Endodermal cell (in vitro differentiated cells): ENCODE measurements around the gene LRTM2. TPM values are rescaled to one million over a fixed set of nuclear protein-coding genes. Genes with fewer than 3 reads are reported as not detected.

ENCODE experiments used
- DNase-seq: peaks from one replicate; pipeline ENCODE4 v3.0.0-alpha.2; 2017
- H3K27ac ChIP-seq: 2 replicates; pipeline ENCODE4 v1.5.1; 2013; ENCODE audit warnings: mild to moderate bottlenecking, low read depth, low read length, moderate library complexity
- H3K27me3 ChIP-seq: 2 replicates; pipeline ENCODE4 v1.6.1; 2013; ENCODE audit warnings: mild to moderate bottlenecking, low read length, moderate library complexity; ENCODE audit not compliant: insufficient read depth, control insufficient read depth, poor library complexity, severe bottlenecking
- H3K36me3 ChIP-seq: 2 replicates; pipeline ENCODE4 v1.7.0; 2013; ENCODE audit warnings: mild to moderate bottlenecking, low read length, moderate library complexity; ENCODE audit not compliant: control insufficient read depth, insufficient read depth
- H3K4me1 ChIP-seq: one replicate; pipeline ENCODE4 v1.7.0; 2013; ENCODE audit warnings: low read length; ENCODE audit not compliant: control insufficient read depth, insufficient read depth
- H3K4me3 ChIP-seq: 2 replicates; pipeline ENCODE4 v1.5.1; 2013; ENCODE audit warnings: mild to moderate bottlenecking, low read length, moderate library complexity
- H3K9ac ChIP-seq: 2 replicates; pipeline ENCODE4 v1.6.1; 2013; ENCODE audit warnings: mild to moderate bottlenecking, low read length, moderate library complexity; ENCODE audit not compliant: poor library complexity, severe bottlenecking; ENCODE audit errors: extremely low read depth
- H3K9me3 ChIP-seq: 2 replicates; pipeline ENCODE4 v1.6.1; 2013; ENCODE audit warnings: mild to moderate bottlenecking, low read length, moderate library complexity; ENCODE audit not compliant: control insufficient read depth
- H3K27ac Mint-ChIP-seq: 2 replicates; pipeline ENCODE4 v1.8.0; 2020; ENCODE audit warnings: mixed read lengths
- H3K27me3 Mint-ChIP-seq: 2 replicates; pipeline ENCODE4 v1.8.0; 2021; ENCODE audit warnings: mild to moderate bottlenecking, mixed read lengths; ENCODE audit not compliant: insufficient read depth
- H3K36me3 Mint-ChIP-seq: 2 replicates; pipeline ENCODE4 v1.8.0; 2020; ENCODE audit warnings: low read depth, mixed read lengths
- H3K4me1 Mint-ChIP-seq: 2 replicates; pipeline ENCODE4 v1.8.0; 2020; ENCODE audit warnings: mixed read lengths
- H3K4me3 Mint-ChIP-seq: 2 replicates; pipeline ENCODE4 v1.8.0; 2020; ENCODE audit warnings: mild to moderate bottlenecking, moderate library complexity, mixed read lengths
- H3K9me3 Mint-ChIP-seq: 2 replicates; pipeline ENCODE4 v1.8.0; 2020; ENCODE audit warnings: mild to moderate bottlenecking, mixed read lengths
- CTCF ChIP-seq: fragments of 200-600 bp; sonication (generic); conservative IDR thresholded peaks from 2 replicates; pipeline ENCODE4 v1.5.0; 2021; ENCODE audit warnings: antibody characterized with exemption, mild to moderate bottlenecking
- WGBS, 2 experiments: methylation state at CpG; one replicate each; pipeline versions ENCODE4 v1.1.5 to v1.1.7; 2013; ENCODE audit warnings: missing lambda C conversion rate in 2 of 2, mixed read lengths in 1 of 2; ENCODE audit not compliant: insufficient coverage in 1 of 2, insufficient read length in 1 of 2; 5-methylcytosine and 5-hydroxymethylcytosine counted together
- total RNA-seq, 2 donors: library from RNA; stranded (reverse); fragmentation: NEBNext Ultra II Directional in 1 of 2; extraction: Animal tissue kit (Norgen Biotek cat#: 25700) in 1 of 2; gene quantifications; 2 replicates in 1 of 2; 3 replicates in 1 of 2; pipeline ENCODE4 v1.2.1, GENCODE V29; 2021

The LRTM2 gene
- total RNA-seq, 2 donors from 2014 or later: 0.40 TPM

DNA sequence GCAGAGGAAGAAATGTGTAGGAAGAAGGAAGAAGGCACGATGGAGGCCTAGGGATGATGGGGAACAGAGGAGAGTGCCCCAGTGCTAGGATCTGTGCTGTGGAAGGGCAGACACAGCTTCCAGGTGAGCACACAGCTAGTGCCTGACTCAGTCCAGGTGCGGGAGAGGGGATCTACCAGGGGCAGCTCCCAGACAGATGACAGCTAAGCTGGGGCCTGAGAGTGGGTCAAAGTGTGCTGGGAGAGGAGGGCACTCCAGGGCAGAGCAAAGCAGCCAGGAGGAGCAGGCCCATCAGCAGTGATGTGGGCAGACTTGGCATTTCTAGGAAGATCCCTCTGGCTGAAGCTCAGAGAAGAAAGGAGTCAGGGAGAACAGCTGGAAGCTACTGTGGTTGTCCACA is 36.7 kb downstream of the LRTM2 start:
- peaks cover 2% of the 10 kb centered on the region for H3K27me3 Mint-ChIP-seq
- no peak overlapping the region for H3K27ac Mint-ChIP-seq
- no peak overlapping the region for H3K9ac ChIP-seq
- WGBS, 2 experiments: 69 to 71% methylated on average over 2 of the region's 2 CpGs
- no peaks in the 10 kb centered on the region for H3K9me3 Mint-ChIP-seq
- no peak for TF ChIP-seq CTCF
- H3K36me3 ChIP-seq: no peaks in the 10 kb centered on the region
- no peak overlapping the region for H3K4me3 ChIP-seq
- H3K4me3 Mint-ChIP-seq: no peak overlapping the region
- DNase-seq: no peak
- H3K27me3 ChIP-seq: no peaks in the 10 kb centered on the region
- H3K4me1 Mint-ChIP-seq: peaks cover 2% of the 10 kb centered on the region
- no peaks in the 10 kb centered on the region for H3K4me1 ChIP-seq
- H3K27ac ChIP-seq: no peak overlapping the region
- no peaks in the 10 kb centered on the region for H3K9me3 ChIP-seq
- H3K36me3 Mint-ChIP-seq: no peaks in the 10 kb centered on the region

DNA sequence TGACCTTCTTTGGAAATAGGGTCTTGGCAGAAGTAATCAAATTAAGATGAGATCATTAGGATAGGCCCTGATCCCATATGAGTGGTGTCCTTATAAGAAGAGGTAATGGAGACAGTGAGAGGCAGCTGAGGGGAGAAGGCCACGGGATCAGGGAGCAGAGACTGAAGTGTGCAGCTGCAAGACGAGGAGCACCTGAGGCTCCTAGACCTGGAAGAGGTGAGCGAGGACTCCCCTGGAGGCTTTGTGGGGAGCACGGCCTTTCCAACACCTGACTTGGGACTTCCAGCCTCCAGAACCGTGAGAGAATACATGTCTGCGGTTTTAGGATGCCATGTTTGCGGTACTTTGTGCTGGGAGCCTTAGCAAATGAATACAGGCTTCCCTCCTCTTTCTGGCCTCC is 37.5 kb downstream of the LRTM2 start:
- H3K9me3 Mint-ChIP-seq: no peaks in the 10 kb centered on the region
- no peaks in the 10 kb centered on the region for H3K36me3 Mint-ChIP-seq
- no peak overlapping the region for H3K27ac Mint-ChIP-seq

DNA sequence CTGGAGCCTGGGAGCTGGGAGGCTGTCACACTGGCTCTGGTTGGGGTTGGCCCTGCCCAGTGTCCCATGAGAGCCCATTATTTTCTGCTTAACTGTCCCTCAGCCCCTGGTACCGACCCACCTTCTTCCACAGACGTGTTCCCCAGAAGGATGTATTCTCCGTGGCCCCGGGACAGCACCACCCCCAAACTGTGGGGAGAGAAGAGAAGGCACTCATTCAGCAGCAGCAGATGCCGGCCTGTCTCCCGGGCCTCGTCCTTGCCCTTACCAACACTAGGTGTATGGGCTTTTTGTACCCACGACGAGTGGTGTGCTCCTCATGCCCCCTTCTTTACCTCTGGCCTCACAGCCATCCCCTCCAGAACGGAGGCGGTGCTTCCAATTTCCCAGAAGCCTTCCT is 38.1 kb downstream of the LRTM2 start:
- H3K27ac Mint-ChIP-seq: no peak overlapping the region
- no peak overlapping the region for H3K4me3 ChIP-seq
- H3K27me3 ChIP-seq: no peaks in the 10 kb centered on the region
- H3K36me3 ChIP-seq: no peaks in the 10 kb centered on the region
- no peaks in the 10 kb centered on the region for H3K4me1 ChIP-seq
- H3K27ac ChIP-seq: no peak overlapping the region
- TF ChIP-seq CTCF: no peak
- 94% methylated on average over 11 of the region's 11 CpGs for WGBS, 2 experiments
- no peaks in the 10 kb centered on the region for H3K9me3 ChIP-seq
- no peaks in the 10 kb centered on the region for H3K36me3 Mint-ChIP-seq
- H3K4me3 Mint-ChIP-seq: no peak overlapping the region
- no peak overlapping the region for H3K9ac ChIP-seq
- DNase-seq: peak; percentile 42
- peaks cover 2% of the 10 kb centered on the region for H3K27me3 Mint-ChIP-seq
- no peaks in the 10 kb centered on the region for H3K9me3 Mint-ChIP-seq
- H3K4me1 Mint-ChIP-seq: peaks cover 2% of the 10 kb centered on the region

More for the DNA sequence above, 37.5 kb downstream of the LRTM2 start:
- Histone ChIP-seq H3K9me3 (no peaks in the 10 kb centered on the region), H3K36me3 (no peaks in the 10 kb centered on the region), H3K27ac (no peak overlapping the region), H3K4me3 (no peak overlapping the region), H3K9ac (no peak overlapping the region), H3K27me3 (no peaks in the 10 kb centered on the region), H3K4me1 (no peaks in the 10 kb centered on the region)
- peak; percentile 18 for DNase-seq
- Mint-ChIP-seq H3K4me1 (peaks cover 2% of the 10 kb centered on the region), H3K27me3 (peaks cover 2% of the 10 kb centered on the region), H3K4me3 (no peak overlapping the region)
- 95% methylated on average over 7 of the region's 7 CpGs for WGBS, 2 experiments
- TF ChIP-seq CTCF: no peak
